B cell (primary cell): ENCODE results near the gene INTS6L. TPM values are rescaled to one million over a fixed set of nuclear protein-coding genes. Genes with fewer than 3 reads are reported as not detected.

Source experiments
- ATAC-seq: fragments of 200-7000 bp; cut with Tn5 transposase; one replicate; pipeline ENCODE4 v1.10.0; 2021; ENCODE audit warnings: low read depth, mild to moderate bottlenecking, moderate number of reproducible peaks, moderate library complexity
- CTCF ChIA-PET: fragments of 350-600 bp; sonication (Branson Sonifier 250); formaldehyde crosslinking; loops from one replicate; lab custom pipeline; 2021; ENCODE audit warnings: antibody characterized with exemption, inconsistent platforms; lab: Charles Lee
- POLR2A ChIA-PET: fragments of 350-600 bp; sonication (Branson Sonifier 250); formaldehyde crosslinking; loops from one replicate; lab custom pipeline; 2021; ENCODE audit warnings: antibody characterized with exemption; lab: Charles Lee
- DNase-seq: peaks from one replicate; pipeline ENCODE4 v3.0.0; 2013
- H2AFZ ChIP-seq: 2 replicates; pipeline ENCODE4 v1.6.1; 2012; ENCODE audit warnings: mild to moderate bottlenecking, low read depth, low read length; ENCODE audit not compliant: insufficient read depth, poor library complexity, severe bottlenecking
- H3K27ac ChIP-seq, 2 donors: 1 replicate in 1 of 2; 2 replicates in 1 of 2; pipeline ENCODE4 v1.5.1; 2012 to 2013; ENCODE audit warnings: low read length in 2 of 2, mild to moderate bottlenecking in 2 of 2, moderate library complexity in 1 of 2
- H3K27me3 ChIP-seq, 4 experiments: fragments of 200-600 bp in 1 of 4; sonication (generic) in 1 of 4; replicated peaks in 1 of 4; 1 replicate in 2 of 4; 2 replicates in 2 of 4; pipeline versions ENCODE4 v1.6.1 to v1.7.0; 2013 to 2016; ENCODE audit warnings: low read length in 3 of 4, mild to moderate bottlenecking in 2 of 4, mixed read lengths in 1 of 4, moderate library complexity in 1 of 4; ENCODE audit not compliant: insufficient read depth in 4 of 4, control insufficient read depth in 3 of 4; ENCODE audit errors: control extremely low read depth in 1 of 4
- H3K36me3 ChIP-seq, 2 experiments: replicated peaks in 1 of 2; 1 replicate in 1 of 2; 2 replicates in 1 of 2; pipeline versions ENCODE4 v1.6.1 to v1.7.1; 2013; ENCODE audit warnings: low read length in 1 of 2; ENCODE audit not compliant: insufficient read depth in 2 of 2, control insufficient read depth in 1 of 2; ENCODE audit errors: control extremely low read depth in 1 of 2, extremely low read depth in 1 of 2
- H3K4me1 ChIP-seq, 2 donors: fragments of 200-600 bp in 1 of 2; sonication (generic) in 1 of 2; 1 replicate in 1 of 2; 2 replicates in 1 of 2; pipeline versions ENCODE4 v1.5.1 to v1.6.1; 2013 to 2017; ENCODE audit warnings: low read length in 2 of 2; ENCODE audit not compliant: control insufficient read depth in 2 of 2, insufficient read depth in 2 of 2
- H3K4me2 ChIP-seq: replicated peaks from 2 replicates; pipeline ENCODE3; 2012; ENCODE audit warnings: mild to moderate bottlenecking, low read depth, low read length; ENCODE audit not compliant: poor library complexity, severe bottlenecking
- H3K4me3 ChIP-seq, 5 experiments: fragments of 200-600 bp in 1 of 5; sonication (generic) in 1 of 5; 1 replicate in 3 of 5; 2 replicates in 2 of 5; pipeline versions ENCODE4 v1.5.1 to v1.7.0; 2011 to 2016; ENCODE audit warnings: low read length in 4 of 5, mild to moderate bottlenecking in 4 of 5, low read depth in 2 of 5, control low read depth in 1 of 5, moderate library complexity in 1 of 5; ENCODE audit not compliant: insufficient read depth in 1 of 5; ENCODE audit errors: control extremely low read depth in 1 of 5, extremely low read depth in 1 of 5
- H3K79me2 ChIP-seq: fragments of 200-600 bp; sonication (generic); one replicate; pipeline ENCODE4 v1.6.0; 2016; ENCODE audit warnings: low read length; ENCODE audit not compliant: control insufficient read depth, insufficient read depth
- H3K9ac ChIP-seq: fragments of 200-600 bp; sonication (generic); 2 replicates; pipeline ENCODE4 v1.6.1; 2017; ENCODE audit warnings: mild to moderate bottlenecking, low read length, moderate library complexity
- H3K9me3 ChIP-seq, 3 donors: one replicate each; pipeline versions ENCODE4 v1.6.1 to v1.7.1; 2013; ENCODE audit warnings: low read length in 2 of 3; ENCODE audit not compliant: control insufficient read depth in 2 of 3, insufficient read depth in 1 of 3; ENCODE audit errors: control extremely low read depth in 1 of 3
- H4K20me1 ChIP-seq: 2 replicates; pipeline ENCODE4 v1.6.0; 2012; ENCODE audit warnings: mild to moderate bottlenecking, low read length; ENCODE audit not compliant: insufficient read depth, control insufficient read depth, poor library complexity, severe bottlenecking
- H3K27ac Mint-ChIP-seq: one replicate; pipeline ENCODE4 v1.8.0; 2021; ENCODE audit warnings: mixed read lengths
- H3K27me3 Mint-ChIP-seq: one replicate; pipeline ENCODE4 v1.8.0; 2021; ENCODE audit warnings: mixed read lengths
- H3K4me1 Mint-ChIP-seq: one replicate; pipeline ENCODE4 v1.8.0; 2021; ENCODE audit warnings: mixed read lengths
- H3K4me3 Mint-ChIP-seq: one replicate; pipeline ENCODE4 v1.8.0; 2021; ENCODE audit warnings: mixed read lengths
- H3K9me3 Mint-ChIP-seq: one replicate; pipeline ENCODE4 v1.8.0; 2022; ENCODE audit warnings: mixed read lengths; ENCODE audit not compliant: insufficient read depth
- CTCF ChIP-seq: fragments of 200-600 bp; IDR thresholded peaks from one replicate; pipeline ENCODE4 v1.8.0; 2022; ENCODE audit warnings: antibody characterized with exemption, mild to moderate bottlenecking
- EZH2 ChIP-seq: IDR thresholded peaks from 2 replicates; pipeline ENCODE4 v1.6.1; 2012; ENCODE audit warnings: borderline replicate concordance, low read depth, mild to moderate bottlenecking, moderate library complexity, low read length; ENCODE audit not compliant: insufficient read depth, poor library complexity, severe bottlenecking
- WGBS: methylation state at CpG from one replicate; pipeline ENCODE4 v1.1.5; 2013; ENCODE audit warnings: missing lambda C conversion rate; ENCODE audit not compliant: insufficient coverage; 5-methylcytosine and 5-hydroxymethylcytosine counted together
- intact Hi-C: fragments of 100-400 bp; cut with micrococcal nuclease; formaldehyde crosslinking; loops from one replicate; pipeline ENCODE4 v1.10.0; 2022
- polyA plus RNA-seq: library from polyadenylated mRNA; depleted of rRNA; stranded (reverse); fragments of >200 nt; gene quantifications from 2 replicates; pipeline ENCODE4 v1.2.3, GENCODE V29; 2012
- total RNA-seq, 2 donors: library from RNA; stranded (reverse); fragments of 120-200 nt in 1 of 2; gene quantifications; 1 replicate in 1 of 2; 2 replicates in 1 of 2; pipeline versions ENCODE4 v1.2.3 to v1.2.4, GENCODE V29; 2013 to 2022

INTS6L gene
- total and polyA plus RNA-seq, 2 donors (not counting 1 experiment from before 2014, with no cell fraction given): 45.0 to 46.2 TPM

DNA sequence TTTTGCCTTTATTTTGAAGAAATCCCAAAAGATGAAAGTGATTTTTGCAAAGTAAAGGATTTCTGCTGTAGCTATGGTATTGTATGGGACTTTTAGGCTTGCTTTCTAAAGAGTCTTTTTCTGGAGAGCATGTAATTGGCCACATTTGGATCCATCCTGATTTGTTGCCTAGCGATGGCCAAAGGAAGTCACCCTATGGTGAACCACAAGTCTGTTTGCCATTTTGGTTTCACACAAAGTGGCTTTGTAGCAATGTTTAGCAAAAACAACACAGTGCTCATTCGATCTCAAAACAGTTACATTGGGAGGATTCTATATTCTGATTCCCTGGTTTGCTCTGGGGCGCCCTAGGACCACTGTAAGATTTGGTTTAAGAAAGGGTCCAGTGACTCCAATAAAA lies 44.1 kb upstream of the INTS6L start:
- Mint-ChIP-seq H3K4me3 (no peak overlapping the region), H3K9me3 (no peaks in the 10 kb centered on the region), H3K27ac (no peak overlapping the region), H3K4me1 (no peaks in the 10 kb centered on the region), H3K27me3 (peaks cover 8% of the 10 kb centered on the region)
- H3K4me1 ChIP-seq: no peaks in the 10 kb centered on the region
- no peaks in the 10 kb centered on the region for H4K20me1 ChIP-seq
- no peak overlapping the region for H3K4me3 ChIP-seq
- H3K9ac ChIP-seq: no peak overlapping the region
- WGBS: no CpG with 5 or more reads among the region's 3 CpGs
- ATAC-seq: no peak
- TF ChIP-seq CTCF (no peak), EZH2 (no peak)
- no peak overlapping the region for H2AFZ ChIP-seq
- CTCF ChIA-PET: no interaction called here
- POLR2A ChIA-PET: no interaction called here
- H3K36me3 ChIP-seq: no peaks in the 10 kb centered on the region
- H3K4me2 ChIP-seq: no peak overlapping the region
- no peak overlapping the region for H3K27ac ChIP-seq
- intact Hi-C loops: loop anchor here (10.0 kb wide), 1 partner anchor 512 kb away; no protein-coding TSS in a partner anchor
- H3K27me3 ChIP-seq: no peaks in the 10 kb centered on the region
- no peaks in the 10 kb centered on the region for H3K79me2 ChIP-seq
- H3K9me3 ChIP-seq: no peaks in the 10 kb centered on the region
- no peak for DNase-seq

DNA sequence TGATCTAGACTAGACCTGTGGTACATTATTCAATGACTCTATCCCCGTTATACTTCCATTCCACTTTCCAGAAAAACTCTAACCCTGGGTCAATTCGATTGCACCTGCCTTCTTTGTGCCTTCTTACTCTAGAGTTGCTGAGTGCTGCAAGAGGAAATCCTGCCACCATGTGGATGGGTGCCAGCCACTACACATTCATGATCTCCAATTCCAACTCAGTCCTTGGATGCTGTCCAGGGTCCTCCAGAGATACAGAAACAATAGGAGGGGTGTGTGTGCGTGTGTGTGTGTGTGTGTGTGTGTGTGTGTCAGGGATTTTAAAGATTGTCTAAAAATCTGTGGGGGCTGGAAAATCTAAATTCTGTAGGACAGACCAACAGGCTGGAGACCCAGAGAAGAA lies 42.9 kb upstream of the INTS6L start:
- DNase-seq: peak; percentile 24
- Histone ChIP-seq H3K9ac (no peak overlapping the region), H3K27ac (no peak overlapping the region), H3K79me2 (no peaks in the 10 kb centered on the region), H3K36me3 (no peaks in the 10 kb centered on the region), H3K4me3 (no peak overlapping the region), H4K20me1 (no peaks in the 10 kb centered on the region), H2AFZ (no peak overlapping the region), H3K4me1 (no peaks in the 10 kb centered on the region), H3K4me2 (no peak overlapping the region), H3K9me3 (no peaks in the 10 kb centered on the region), H3K27me3 (no peaks in the 10 kb centered on the region)
- no peak for ATAC-seq
- Mint-ChIP-seq H3K27me3 (peaks cover 7% of the 10 kb centered on the region), H3K9me3 (no peaks in the 10 kb centered on the region), H3K4me1 (no peaks in the 10 kb centered on the region), H3K27ac (no peak overlapping the region), H3K4me3 (no peak overlapping the region)
- POLR2A ChIA-PET: no interaction called here
- TF ChIP-seq EZH2 (no peak), CTCF (peak; percentile 22)
- CTCF ChIA-PET: no interaction called here
- intact Hi-C loops: loop anchor here (10.0 kb wide), 1 partner anchor 513 kb away; no protein-coding TSS in a partner anchor
- WGBS: no CpG with 5 or more reads among the region's 3 CpGs
